Sigmoid colon (tissue), 4 donors: ENCODE measurements around the gene NUTF2.

Experiments
- CTCF ChIP-seq, 4 experiments: fragments of 450-650 bp in 3 of 4; fragments of 200-600 bp in 1 of 4; IDR thresholded peaks; one replicate each; pipeline ENCODE4 v1.5.1; 2016 to 2019; ENCODE audit warnings: antibody characterized with exemption in 4 of 4, mild to moderate bottlenecking in 3 of 4, moderate library complexity in 2 of 4
- EP300 ChIP-seq, 4 donors: sonication (generic); formaldehyde crosslinking; IDR thresholded peaks; one replicate each; pipeline ENCODE4 v1.6.1; 2017; ENCODE audit warnings: antibody characterized with exemption in 4 of 4
- POLR2A ChIP-seq, 2 donors: fragments of 450-650 bp; IDR thresholded peaks; one replicate each; pipeline ENCODE4 v1.6.1; 2016; ENCODE audit warnings: antibody characterized with exemption in 2 of 2, mild to moderate bottlenecking in 2 of 2, moderate library complexity in 2 of 2
- POLR2AphosphoS5 ChIP-seq, 4 donors: sonication (generic); formaldehyde crosslinking; IDR thresholded peaks; one replicate each; pipeline ENCODE4 v1.6.1; 2017; ENCODE audit warnings: antibody characterized with exemption in 4 of 4

GRCh38 chr16:67902831-67903230, 56.1 kb downstream of the NUTF2 start:
- TF ChIP-seq CTCF (IDR thresholded peaks at IDR 0.05) (no peak), POLR2A (IDR thresholded peaks at IDR 0.05) (no peak), EP300 (IDR thresholded peaks at IDR 0.05) (no peak), POLR2AphosphoS5 (IDR thresholded peaks at IDR 0.05) (no peak)
